HepG2 (cell line): ENCODE measurements around the gene USP24.

Source experiments
- MXI1 ChIP-seq: IDR thresholded peaks from 3 replicates; pipeline ENCODE4 v1.6.1; 2012; ENCODE audit warnings: low read depth, low read length, inconsistent platforms, borderline replicate concordance
- MYC ChIP-seq: sonication (generic); formaldehyde crosslinking; IDR thresholded peaks from 2 replicates; pipeline ENCODE4 v1.9.0; 2021; ENCODE audit warnings: missing genetic modification reagents, borderline replicate concordance
- POLR2AphosphoS5 ChIP-seq: IDR thresholded peaks from 2 replicates; pipeline ENCODE4 v1.6.1; 2012; ENCODE audit warnings: low read depth, low read length
- RAD21 ChIP-seq: fragments of 450-650 bp; formaldehyde crosslinking; IDR thresholded peaks from 2 replicates; pipeline ENCODE4 v1.5.0; 2020; ENCODE audit warnings: mild to moderate bottlenecking
- ZNF792 ChIP-seq: IDR thresholded peaks from 2 replicates; pipeline ENCODE4 v1.6.1; 2016
- TF ChIP-seq, protein P1 (sequence below): sonication (generic); formaldehyde crosslinking; IDR thresholded peaks from 2 replicates; pipeline ENCODE4 v1.5.0; 2020; ENCODE audit warnings: mild to moderate bottlenecking, missing genetic modification reagents, moderate library complexity

DNA sequence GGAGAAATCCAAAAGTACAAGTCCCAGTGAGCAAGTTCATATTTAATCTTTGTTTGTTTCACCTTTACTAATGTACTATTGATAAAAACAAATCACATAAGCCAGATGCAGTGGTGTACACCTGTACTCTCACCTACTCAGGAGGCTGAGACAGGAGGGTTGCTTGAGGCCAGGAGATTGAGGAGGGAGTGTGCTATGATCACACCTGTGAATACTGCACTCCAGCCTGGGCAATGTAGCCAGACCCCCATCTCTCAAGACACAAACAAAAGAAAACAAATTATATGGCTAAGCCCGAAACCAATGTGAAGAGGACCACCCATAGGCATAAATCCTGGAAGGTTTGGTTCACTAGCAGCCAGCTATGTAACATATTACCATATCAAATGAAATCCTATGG is 9.6 kb upstream of the USP24 start:
- TF ChIP-seq MXI1 (no peak), POLR2AphosphoS5 (no peak), RAD21 (CRISPR knock-in tag) (no peak), MYC (CRISPR knock-in tag) (no peak), ZNF792 (CRISPR knock-in tag) (no peak)
- TF ChIP-seq, protein P1, sequence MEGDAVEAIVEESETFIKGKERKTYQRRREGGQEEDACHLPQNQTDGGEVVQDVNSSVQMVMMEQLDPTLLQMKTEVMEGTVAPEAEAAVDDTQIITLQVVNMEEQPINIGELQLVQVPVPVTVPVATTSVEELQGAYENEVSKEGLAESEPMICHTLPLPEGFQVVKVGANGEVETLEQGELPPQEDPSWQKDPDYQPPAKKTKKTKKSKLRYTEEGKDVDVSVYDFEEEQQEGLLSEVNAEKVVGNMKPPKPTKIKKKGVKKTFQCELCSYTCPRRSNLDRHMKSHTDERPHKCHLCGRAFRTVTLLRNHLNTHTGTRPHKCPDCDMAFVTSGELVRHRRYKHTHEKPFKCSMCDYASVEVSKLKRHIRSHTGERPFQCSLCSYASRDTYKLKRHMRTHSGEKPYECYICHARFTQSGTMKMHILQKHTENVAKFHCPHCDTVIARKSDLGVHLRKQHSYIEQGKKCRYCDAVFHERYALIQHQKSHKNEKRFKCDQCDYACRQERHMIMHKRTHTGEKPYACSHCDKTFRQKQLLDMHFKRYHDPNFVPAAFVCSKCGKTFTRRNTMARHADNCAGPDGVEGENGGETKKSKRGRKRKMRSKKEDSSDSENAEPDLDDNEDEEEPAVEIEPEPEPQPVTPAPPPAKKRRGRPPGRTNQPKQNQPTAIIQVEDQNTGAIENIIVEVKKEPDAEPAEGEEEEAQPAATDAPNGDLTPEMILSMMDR (CRISPR knock-in tag) = no peak
